ENCODE measurements around the gene SMC1B. TPM values are rescaled to one million over a fixed set of nuclear protein-coding genes. Genes with fewer than 3 reads are reported as not detected.

Gene SMC1B
- total and polyA plus RNA-seq, 2 of the 8 experiments (the other 6 are each of a cell fraction or from before 2014, with no cell fraction given) = 0.02 TPM; not detected in 1

DNA sequence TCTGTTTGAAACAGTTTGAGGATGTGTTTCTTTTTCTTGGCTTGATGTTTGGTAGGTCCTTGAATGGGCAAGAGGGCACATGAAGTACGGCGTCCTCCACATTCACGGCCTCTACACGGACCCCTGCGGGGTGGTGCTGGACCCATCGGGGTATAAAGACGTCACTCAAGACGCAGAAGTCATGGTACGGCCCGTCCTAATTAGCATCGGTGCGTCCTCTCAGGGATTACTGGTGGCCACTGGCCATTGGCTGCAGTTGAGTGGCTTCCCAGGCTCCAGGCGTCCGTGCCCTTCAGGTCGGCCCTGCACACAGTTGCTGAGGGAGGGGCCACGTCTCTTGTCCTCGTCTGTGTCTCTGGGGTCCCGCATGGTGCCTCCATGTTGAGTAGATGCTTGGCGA, 82.9 kb downstream of the SMC1B start:
- 99% methylated on average over 19 of the region's 19 CpGs; no CpG with 5 or more reads in 1 of the 2 experiments for WGBS, 2 experiments (ENCODE audit: extremely low coverage in 1 of 2, insufficient coverage in 1 of 2, insufficient read length in 1 of 2, insufficient replicate concordance in 2 of 2, low coverage in 1 of 2, low lambda C conversion rate in 2 of 2, missing lambda C conversion rate in 1 of 2)
- CTCF ChIA-PET (ENCODE audit: partially characterized antibody) = interaction anchor here (1.8 kb wide), 1 partner anchor 10 kb away, joined by 5 read pairs; no protein-coding TSS in a partner anchor
- peaks cover 0 to 6% (median 3%) of the 10 kb centered on the region in 4 experiments; a peak in 4 of 8 replicates for H3K36me3 ChIP-seq (ENCODE audit: control insufficient read depth in 2 of 4, insufficient read depth in 4 of 4, low read length in 3 of 4)
- no peaks in the 10 kb centered on the region for H3K23me2 ChIP-seq (ENCODE audit: low read depth, low read length)
- H2AFZ ChIP-seq (ENCODE audit: low read length) = no peak overlapping the region
- H3K23ac ChIP-seq (ENCODE audit: insufficient read length) = no peak overlapping the region
- no peak for DNase-seq (ENCODE audit: low read depth in 1 of 2, low spot score in 2 of 2)
- POLR2A ChIA-PET (ENCODE audit: partially characterized antibody) = no interaction called here
- no peaks in the 10 kb centered on the region for H3K79me1 ChIP-seq (ENCODE audit: low read depth, low read length)
- no peak overlapping the region for H3K14ac ChIP-seq (ENCODE audit: insufficient read length)
- no peak overlapping the region for H2BK5ac ChIP-seq (ENCODE audit: low read depth, low read length)
- H3K9ac ChIP-seq (replicated peaks in 1 of 4; ENCODE audit: extremely low read depth in 1 of 4, low read depth in 3 of 4, low read length in 3 of 4) = no peak overlapping the region
- no peak overlapping the region for H4K8ac ChIP-seq (ENCODE audit: extremely low read depth, insufficient read depth, low read length)
- H3K27ac ChIP-seq (ENCODE audit: low read depth, low read length) = no peak overlapping the region
- no peak overlapping the region for H3K18ac ChIP-seq (ENCODE audit: extremely low read depth, low read length)
- H4K91ac ChIP-seq (replicated peaks; ENCODE audit: insufficient read length, low read length) = no peak overlapping the region
- H2BK12ac ChIP-seq (ENCODE audit: low read depth, low read length) = no peak overlapping the region
- no peak overlapping the region for H2BK15ac ChIP-seq (ENCODE audit: low read length)
- H3K79me2 ChIP-seq (ENCODE audit: control insufficient read depth in 1 of 2, insufficient read depth in 2 of 2, low read length in 2 of 2) = no peaks in the 10 kb centered on the region
- H2BK120ac ChIP-seq (replicated peaks; ENCODE audit: low read depth, low read length) = no peak overlapping the region
- H4K20me1 ChIP-seq (replicated peaks in 1 of 2; ENCODE audit: control insufficient read depth in 1 of 2, insufficient read depth in 2 of 2, low read length in 2 of 2) = peaks cover 0 to 3% of the 10 kb centered on the region in 2 experiments
- no peaks in the 10 kb centered on the region for H3K4me1 ChIP-seq (replicated peaks in 1 of 4; ENCODE audit: control insufficient read depth in 3 of 4, insufficient read depth in 4 of 4, low read length in 3 of 4)
- no peak for FAIRE-seq
- no peak overlapping the region for H3K4me2 ChIP-seq (ENCODE audit: insufficient read depth in 1 of 2, low read depth in 2 of 2, low read length in 2 of 2)
- H2AK5ac ChIP-seq (ENCODE audit: low read depth, low read length) = no peak overlapping the region
- no peak overlapping the region for H3K56ac ChIP-seq (replicated peaks; ENCODE audit: insufficient read length, low read depth, low read length)
- H3K4me3 ChIP-seq (ENCODE audit: extremely low read depth in 1 of 4, insufficient read depth in 2 of 4, low read depth in 3 of 4, low read length in 4 of 4) = no peak overlapping the region
- H4K5ac ChIP-seq (ENCODE audit: insufficient read length, low read depth, low read length) = no peak overlapping the region
- TF ChIP-seq TAF7 (optimal IDR thresholded peaks at IDR 0.05; ENCODE audit: borderline replicate concordance, low read depth, low read length) (no peak), SIX5 (IDR thresholded peaks at IDR 0.05; ENCODE audit: low read depth, low read length) (no peak), ASH2L (IDR thresholded peaks at IDR 0.05; ENCODE audit: low read length) (no peak), JUN (IDR thresholded peaks at IDR 0.05; ENCODE audit: low read depth, low read length) (no peak), EZH2 (IDR thresholded peaks at IDR 0.05; ENCODE audit: low read depth, low read length, severe bottlenecking) (no peak)
- TF ChIP-seq, protein P1, sequence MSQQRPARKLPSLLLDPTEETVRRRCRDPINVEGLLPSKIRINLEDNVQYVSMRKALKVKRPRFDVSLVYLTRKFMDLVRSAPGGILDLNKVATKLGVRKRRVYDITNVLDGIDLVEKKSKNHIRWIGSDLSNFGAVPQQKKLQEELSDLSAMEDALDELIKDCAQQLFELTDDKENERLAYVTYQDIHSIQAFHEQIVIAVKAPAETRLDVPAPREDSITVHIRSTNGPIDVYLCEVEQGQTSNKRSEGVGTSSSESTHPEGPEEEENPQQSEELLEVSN (IDR thresholded peaks at IDR 0.05) = no peak
- H3K9me3 ChIP-seq (ENCODE audit: insufficient read depth in 2 of 2, low read depth in 1 of 2, low read length in 1 of 2) = no peaks in the 10 kb centered on the region
- H3K4ac ChIP-seq (replicated peaks; ENCODE audit: insufficient read length, low read depth, low read length) = no peak overlapping the region
- no peak overlapping the region for H2BK20ac ChIP-seq (ENCODE audit: low read length)
- no peaks in the 10 kb centered on the region for H3K27me3 ChIP-seq (replicated peaks in 1 of 4; ENCODE audit: control insufficient read depth in 3 of 4, extremely low read depth in 1 of 4, insufficient read depth in 3 of 4, low read length in 3 of 4)
